Stimulated activated CD4-positive, alpha-beta T cell treated with anti-CD3 and anti-CD28 coated beads, Interleukin-15, amount 100 ng/mL, for 48 hours (primary cell): ENCODE measurements around the gene DST.

Experiments used
- DNase-seq, 2 donors: peaks; one replicate each; pipeline ENCODE4 v3.0.0-alpha.2; 2020; ENCODE audit warnings: low read depth in 2 of 2

The DST gene

GRCh38 chr6:56435754-56436153 is 206.9 kb downstream of the DST start:
- no peak for DNase-seq

- DNase-seq, result no peak
Observed at GRCh38 chr6:56435326-56435725, 207.4 kb downstream of the DST start.

GRCh38 chr6:56434606-56435005 is 208.1 kb downstream of the DST start:
- DNase-seq, result no peak

- DNase-seq, result no peak
Observed at GRCh38 chr6:56433119-56433518, 209.6 kb downstream of the DST start.

GRCh38 chr6:56432194-56432593 is 210.5 kb downstream of the DST start:
- no peak for DNase-seq

- DNase-seq, result no peak
Observed at GRCh38 chr6:56430629-56431600, 211.8 kb downstream of the DST start.

GRCh38 chr6:56424542-56425083 is 218.1 kb downstream of the DST start:
- no peak for DNase-seq

- DNase-seq, result no peak
Observed at GRCh38 chr6:56424064-56424463, 218.6 kb downstream of the DST start.

- no peak for DNase-seq
Observed at GRCh38 chr6:56420296-56420695, 222.4 kb downstream of the DST start.

GRCh38 chr6:56419191-56419590 is 223.5 kb downstream of the DST start:
- DNase-seq, result no peak

GRCh38 chr6:56417823-56418222 is 224.9 kb downstream of the DST start:
- DNase-seq, result no peak

GRCh38 chr6:56416247-56416646 is 226.4 kb downstream of the DST start:
- DNase-seq, result no peak

- no peak for DNase-seq
Observed at GRCh38 chr6:56408976-56409375, 233.7 kb downstream of the DST start.
